CD4-positive, CD25-positive, alpha-beta regulatory T cell (primary cell): ENCODE results near the gene FXYD6. TPM values are rescaled to one million over a fixed set of nuclear protein-coding genes. Genes with fewer than 3 reads are reported as not detected.

Experiments
- ATAC-seq, 2 donors: fragments of 150-1000 bp; cut with Tn5 transposase; one replicate each; pipeline ENCODE4 v1.10.0; 2021; ENCODE audit warnings: low read depth in 2 of 2, moderate number of reproducible peaks in 2 of 2, moderate library complexity in 1 of 2
- DNase-seq, 3 donors: peaks; one replicate each; pipeline versions ENCODE4 v3.0.0 to v3.0.0-alpha.2; 2012 to 2022; ENCODE audit warnings: mixed read lengths in 1 of 3
- H3K27ac ChIP-seq: one replicate; pipeline ENCODE4 v1.7.0; 2013; ENCODE audit warnings: mild to moderate bottlenecking, low read length; ENCODE audit not compliant: insufficient read depth, poor library complexity, severe bottlenecking
- H3K27me3 ChIP-seq: one replicate; pipeline ENCODE4 v1.7.0; 2013; ENCODE audit warnings: low read length; ENCODE audit not compliant: control insufficient read depth, insufficient read depth
- H3K36me3 ChIP-seq: one replicate; pipeline ENCODE4 v1.7.0; 2013; ENCODE audit warnings: mild to moderate bottlenecking, low read length, moderate library complexity; ENCODE audit not compliant: control insufficient read depth, insufficient read depth
- H3K4me1 ChIP-seq: 2 replicates; pipeline ENCODE4 v1.7.0; 2013; ENCODE audit warnings: mild to moderate bottlenecking, low read length; ENCODE audit not compliant: insufficient read depth, control insufficient read depth, poor library complexity, severe bottlenecking
- H3K4me3 ChIP-seq: one replicate; pipeline ENCODE4 v1.7.0; 2013; ENCODE audit warnings: low read depth, mild to moderate bottlenecking, low read length, moderate library complexity
- H3K9me3 ChIP-seq, 2 experiments: 1 replicate in 1 of 2; 2 replicates in 1 of 2; pipeline ENCODE4 v1.7.0; 2013; ENCODE audit warnings: low read length in 2 of 2, mild to moderate bottlenecking in 1 of 2, moderate library complexity in 1 of 2; ENCODE audit not compliant: control insufficient read depth in 2 of 2
- H3K27ac Mint-ChIP-seq, 3 donors: one replicate each; pipeline ENCODE4 v1.8.0; 2020 to 2022; ENCODE audit warnings: mild to moderate bottlenecking in 3 of 3, mixed read lengths in 3 of 3, moderate library complexity in 2 of 3
- H3K27me3 Mint-ChIP-seq: one replicate; pipeline ENCODE4 v1.8.0; 2022; ENCODE audit warnings: mild to moderate bottlenecking, mixed read lengths
- H3K36me3 Mint-ChIP-seq: one replicate; pipeline ENCODE4 v1.8.0; 2020; ENCODE audit warnings: mixed read lengths
- H3K4me1 Mint-ChIP-seq, 4 donors: one replicate each; pipeline ENCODE4 v1.8.0; 2020 to 2022; ENCODE audit warnings: mixed read lengths in 4 of 4, mild to moderate bottlenecking in 1 of 4
- H3K4me3 Mint-ChIP-seq, 4 donors: one replicate each; pipeline ENCODE4 v1.8.0; 2020 to 2022; ENCODE audit warnings: mild to moderate bottlenecking in 4 of 4, mixed read lengths in 4 of 4, moderate library complexity in 3 of 4
- H3K9me3 Mint-ChIP-seq, 7 donors: one replicate each; pipeline ENCODE4 v1.8.0; 2020 to 2022; ENCODE audit warnings: mixed read lengths in 7 of 7, mild to moderate bottlenecking in 3 of 7, moderate library complexity in 2 of 7
- polyA plus RNA-seq, 4 donors: library from polyadenylated mRNA; unstranded; fragments of 300-500 nt; fragmentation: Illumina TruSeq; gene quantifications; one replicate each; pipeline ENCODE4 v1.2.3, GENCODE V29; 2021
- total RNA-seq: library from RNA; stranded (reverse); gene quantifications from one replicate; pipeline ENCODE4 v1.2.3, GENCODE V29; 2022

Gene FXYD6
- total and polyA plus RNA-seq, 5 donors from 2014 or later: not detected

DNA sequence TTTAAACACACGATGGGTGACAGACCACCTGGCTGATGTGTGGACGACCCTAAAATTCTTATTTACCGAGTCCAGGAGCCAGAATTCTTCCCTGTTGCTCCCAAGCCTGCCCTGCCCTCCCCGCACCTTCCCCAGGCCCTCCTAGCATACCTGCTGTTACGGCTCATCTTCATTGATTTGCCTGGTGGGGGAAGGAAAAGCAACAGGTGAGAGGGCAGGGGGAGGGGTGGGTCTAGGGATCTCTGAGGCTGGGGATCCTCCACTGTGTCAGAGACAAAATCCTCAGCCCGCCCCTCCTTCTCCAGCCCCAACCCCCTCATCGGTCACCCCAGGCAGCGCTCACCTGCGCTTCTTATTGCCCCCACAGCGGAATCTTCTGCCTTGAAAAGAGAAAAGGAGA, 55.9 kb downstream of the FXYD6 start:
- Mint-ChIP-seq H3K4me1 (peaks cover 11 to 66% (median 25%) of the 10 kb centered on the region in 4 donors), H3K36me3 (no peaks in the 10 kb centered on the region), H3K27ac (peak overlapping the region in 1 of 3 donors; percentile 54), H3K27me3 (no peaks in the 10 kb centered on the region), H3K9me3 (no peaks in the 10 kb centered on the region), H3K4me3 (no peak overlapping the region)
- H3K4me1 ChIP-seq: peaks cover 55% of the 10 kb centered on the region
- no peak for DNase-seq
- H3K27ac ChIP-seq: no peak overlapping the region
- no peak overlapping the region for H3K4me3 ChIP-seq
- H3K36me3 ChIP-seq: no peaks in the 10 kb centered on the region
- no peaks in the 10 kb centered on the region for H3K27me3 ChIP-seq
- ATAC-seq: no peak
- H3K9me3 ChIP-seq: no peaks in the 10 kb centered on the region

DNA sequence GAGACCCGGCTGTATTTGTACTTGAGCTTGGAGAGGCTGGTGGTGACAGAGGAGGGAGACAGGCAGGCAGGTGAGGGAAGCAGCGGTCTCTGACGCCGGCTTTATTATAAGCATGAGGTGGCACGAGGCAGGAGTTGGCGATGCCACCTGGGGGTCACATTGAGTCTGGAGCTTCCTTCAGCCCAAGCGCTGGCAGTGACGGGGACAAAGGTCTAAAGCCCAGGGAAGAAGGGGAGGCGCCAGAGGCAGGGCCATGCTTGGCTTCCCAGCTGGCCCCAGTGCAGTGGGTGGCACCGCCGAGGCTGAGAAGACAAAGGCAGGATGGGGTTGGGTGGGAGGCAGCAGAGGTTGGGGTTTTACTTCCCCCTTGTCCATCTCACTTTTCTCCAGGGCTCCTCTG, 56.4 kb downstream of the FXYD6 start:
- Mint-ChIP-seq H3K27me3 (no peaks in the 10 kb centered on the region), H3K4me1 (peaks cover 11 to 66% (median 28%) of the 10 kb centered on the region in 4 donors), H3K9me3 (no peaks in the 10 kb centered on the region), H3K36me3 (no peaks in the 10 kb centered on the region), H3K4me3 (no peak overlapping the region), H3K27ac (no peak overlapping the region)
- no peaks in the 10 kb centered on the region for H3K9me3 ChIP-seq
- ATAC-seq (no peak), DNase-seq (no peak)
- H3K27me3 ChIP-seq: no peaks in the 10 kb centered on the region
- peaks cover 60% of the 10 kb centered on the region for H3K4me1 ChIP-seq
- no peaks in the 10 kb centered on the region for H3K36me3 ChIP-seq
- H3K27ac ChIP-seq: no peak overlapping the region
- H3K4me3 ChIP-seq: no peak overlapping the region

DNA sequence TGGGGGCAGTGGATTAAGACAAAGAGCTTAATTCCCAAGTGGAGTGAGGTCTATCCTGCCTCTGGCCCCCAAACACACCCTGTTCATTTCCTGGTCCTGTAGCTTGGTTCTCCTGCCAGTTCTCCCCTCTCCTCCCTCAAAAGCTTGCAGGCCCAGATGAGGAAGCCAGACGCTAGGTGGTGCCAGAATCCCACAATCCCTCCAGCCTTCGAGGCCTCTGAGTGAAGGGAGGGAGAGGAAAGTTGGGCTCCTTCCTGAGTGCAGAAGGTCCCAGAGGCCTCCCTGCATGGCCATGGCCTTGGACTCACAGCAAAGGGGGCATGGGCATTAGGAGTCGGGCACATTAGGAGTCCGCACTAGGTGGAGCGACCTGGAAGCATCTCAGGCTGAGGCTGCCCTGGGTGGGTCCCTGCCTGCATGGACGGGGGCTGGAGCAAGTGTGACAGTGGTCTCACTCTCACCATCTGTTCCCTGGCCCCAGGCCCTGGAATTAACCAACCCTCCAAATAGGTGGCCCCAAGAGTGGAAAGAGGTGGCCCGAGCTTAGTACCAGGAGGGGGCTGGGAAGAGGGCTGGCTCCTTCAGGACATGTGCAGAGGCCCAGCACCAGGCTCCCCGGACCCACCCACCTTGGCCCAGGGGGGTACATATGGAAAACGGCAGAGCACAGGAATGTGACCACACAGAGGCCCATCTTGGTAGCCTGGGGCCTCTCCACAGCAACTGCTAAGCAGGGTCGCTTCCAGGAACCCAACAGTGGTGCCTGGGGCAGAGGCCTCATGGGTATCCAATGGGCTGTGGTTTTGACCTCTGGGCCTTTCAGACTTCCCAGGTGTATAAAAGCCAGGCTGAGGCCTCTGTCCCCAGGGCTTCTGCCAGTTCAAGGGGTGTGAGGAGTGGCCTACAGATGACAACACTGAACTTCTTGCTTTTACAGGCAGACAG, 57.1 kb downstream of the FXYD6 start:
- Histone ChIP-seq H3K4me3 (no peak overlapping the region), H3K27me3 (no peaks in the 10 kb centered on the region), H3K4me1 (peaks cover 66% of the 10 kb centered on the region), H3K27ac (no peak overlapping the region), H3K36me3 (no peaks in the 10 kb centered on the region), H3K9me3 (no peaks in the 10 kb centered on the region)
- Mint-ChIP-seq H3K36me3 (no peaks in the 10 kb centered on the region), H3K27me3 (no peaks in the 10 kb centered on the region), H3K9me3 (no peaks in the 10 kb centered on the region), H3K4me1 (peaks cover 11 to 66% (median 32%) of the 10 kb centered on the region in 4 donors), H3K27ac (no peak overlapping the region), H3K4me3 (no peak overlapping the region)
- DNase-seq (no peak), ATAC-seq (no peak)

DNA sequence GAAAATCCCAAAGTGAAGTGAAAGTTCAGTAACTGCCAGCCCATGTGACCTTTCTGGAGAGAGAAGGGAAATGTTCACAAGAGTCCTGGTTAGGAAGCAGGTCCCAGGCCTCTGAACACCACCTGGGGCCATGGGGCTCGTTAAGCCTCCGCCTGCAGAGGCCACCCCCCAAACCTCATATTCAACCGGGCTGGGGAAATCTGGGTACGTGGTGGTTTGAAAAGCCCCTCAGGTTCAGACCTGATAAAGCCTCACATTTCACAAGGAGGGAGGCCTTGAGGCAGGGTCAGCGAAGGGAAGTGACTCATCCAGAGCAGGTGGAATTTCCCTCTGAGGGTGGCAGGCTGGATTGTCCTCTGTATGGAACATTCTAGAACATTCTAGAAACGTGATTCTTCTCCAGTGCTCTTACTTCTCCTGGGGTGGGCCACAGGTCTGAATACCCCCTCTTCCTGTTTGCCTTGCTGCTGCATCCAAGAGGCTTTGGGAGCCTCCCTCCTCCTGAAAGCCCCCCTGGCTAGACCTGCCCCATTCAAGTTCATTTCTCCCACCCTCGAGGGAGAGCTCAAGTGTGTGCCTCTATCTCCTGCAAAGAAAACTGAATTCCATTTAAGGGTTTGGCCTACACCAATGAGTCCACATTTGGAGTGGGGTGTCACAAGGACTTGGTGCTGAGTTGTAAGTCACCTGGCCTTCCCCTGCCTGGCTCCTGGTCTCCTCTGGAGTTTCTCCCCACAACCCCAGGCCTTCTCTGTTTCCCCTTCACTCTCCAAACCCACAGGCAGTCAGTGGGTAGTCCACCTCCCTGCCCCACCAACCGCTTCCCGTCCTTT, 58.2 kb downstream of the FXYD6 start:
- DNase-seq (peak in 2 of 3 donors; percentile 22 to 39), ATAC-seq (peak; percentile 6 to 22)
- Mint-ChIP-seq H3K27ac (peak overlapping the region; percentile 7 to 98 (median 95)), H3K4me3 (peak overlapping the region in 2 of 4 donors; percentile 53 to 60), H3K27me3 (no peaks in the 10 kb centered on the region), H3K9me3 (no peaks in the 10 kb centered on the region), H3K36me3 (no peaks in the 10 kb centered on the region), H3K4me1 (peaks cover 9 to 61% (median 32%) of the 10 kb centered on the region in 4 donors)
- Histone ChIP-seq H3K4me1 (peaks cover 57% of the 10 kb centered on the region), H3K36me3 (no peaks in the 10 kb centered on the region), H3K9me3 (no peaks in the 10 kb centered on the region), H3K27ac (peak overlapping the region; percentile 55), H3K27me3 (no peaks in the 10 kb centered on the region), H3K4me3 (no peak overlapping the region)

DNA sequence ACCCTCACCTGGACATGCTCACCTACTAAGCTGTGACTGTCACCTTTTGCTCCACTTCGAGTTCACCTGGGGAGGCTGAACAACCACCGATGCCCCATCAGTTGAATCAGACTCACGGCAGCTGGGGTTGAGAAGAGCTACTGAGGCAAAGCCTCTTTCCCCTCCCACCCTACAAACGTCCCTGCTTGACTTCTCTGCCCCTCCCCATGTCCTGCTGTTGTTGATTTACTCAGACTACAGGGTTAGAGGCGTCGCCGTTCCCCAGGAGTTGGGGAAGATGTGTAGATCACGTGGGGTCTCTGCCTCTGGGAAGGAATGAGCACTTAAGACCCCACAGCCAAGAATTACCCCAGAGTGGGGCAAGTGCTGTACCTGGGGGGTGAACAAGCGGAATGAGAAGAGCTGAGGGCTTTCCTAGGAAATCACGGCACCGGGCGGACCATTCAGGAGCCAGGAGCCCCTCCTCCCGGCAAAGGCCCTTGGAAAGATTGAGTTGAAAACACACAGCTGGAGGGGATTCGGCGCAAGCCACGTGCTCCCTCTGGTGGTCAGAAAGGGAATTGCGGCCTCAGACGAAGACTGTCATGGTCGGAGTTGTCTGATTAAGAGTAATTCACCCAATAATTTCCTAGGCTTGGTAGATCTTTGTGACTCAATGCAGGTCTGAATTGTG, 59.0 kb downstream of the FXYD6 start:
- Mint-ChIP-seq H3K4me1 (peaks cover 5 to 56% (median 27%) of the 10 kb centered on the region in 4 donors), H3K27ac (peak overlapping the region; percentile 73 to 98 (median 95)), H3K36me3 (no peaks in the 10 kb centered on the region), H3K4me3 (peak overlapping the region; percentile 51 to 88 (median 56)), H3K27me3 (no peaks in the 10 kb centered on the region), H3K9me3 (no peaks in the 10 kb centered on the region)
- no peaks in the 10 kb centered on the region for H3K36me3 ChIP-seq
- H3K27me3 ChIP-seq: no peaks in the 10 kb centered on the region
- peak; percentile 69 to 82 (median 82) for DNase-seq
- ATAC-seq: peak; percentile 43 to 48
- H3K27ac ChIP-seq: peak overlapping the region; percentile 55
- H3K4me1 ChIP-seq: peaks cover 50% of the 10 kb centered on the region
- no peaks in the 10 kb centered on the region for H3K9me3 ChIP-seq
- peak overlapping the region; percentile 41 for H3K4me3 ChIP-seq

DNA sequence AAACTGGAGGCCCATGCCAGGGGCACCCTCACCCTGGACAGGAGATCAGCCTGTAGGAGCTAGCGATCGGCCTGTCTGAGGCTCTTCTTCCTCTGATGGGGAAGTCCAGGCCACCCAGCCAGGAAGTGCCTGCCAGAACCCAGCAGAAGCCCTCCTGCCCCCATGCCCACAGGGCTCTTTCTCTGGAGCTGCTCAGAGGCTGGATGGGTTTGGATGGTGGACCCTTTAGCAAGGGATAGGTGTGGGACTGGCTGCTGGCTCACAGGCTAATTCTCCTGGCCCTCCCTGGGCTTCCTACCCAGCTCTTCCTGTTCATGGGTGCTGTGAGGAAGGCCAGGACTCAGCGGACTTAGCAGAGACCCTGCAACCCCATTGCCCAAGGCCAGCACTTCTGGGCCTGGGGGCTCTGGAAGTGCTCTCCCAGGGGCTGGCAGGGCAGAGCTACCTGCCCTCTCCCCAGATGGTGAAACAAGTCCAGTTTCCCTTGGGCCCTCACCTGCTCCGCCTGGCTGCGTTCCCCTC, 59.6 kb downstream of the FXYD6 start:
- H3K36me3 Mint-ChIP-seq: no peaks in the 10 kb centered on the region
- H3K4me3 ChIP-seq: peak overlapping the region; percentile 41
- no peaks in the 10 kb centered on the region for H3K27me3 ChIP-seq
- H3K9me3 ChIP-seq: no peaks in the 10 kb centered on the region
- H3K27ac Mint-ChIP-seq: peak overlapping the region; percentile 73 to 98 (median 95)
- peaks cover 44% of the 10 kb centered on the region for H3K4me1 ChIP-seq
- no peaks in the 10 kb centered on the region for H3K9me3 Mint-ChIP-seq
- no peaks in the 10 kb centered on the region for H3K36me3 ChIP-seq
- ATAC-seq: no peak
- peaks cover 5 to 51% (median 27%) of the 10 kb centered on the region in 4 donors for H3K4me1 Mint-ChIP-seq
- no peak for DNase-seq
- H3K27ac ChIP-seq: peak overlapping the region; percentile 33
- peak overlapping the region in 2 of 4 donors; percentile 53 to 60 for H3K4me3 Mint-ChIP-seq
- H3K27me3 Mint-ChIP-seq: no peaks in the 10 kb centered on the region

DNA sequence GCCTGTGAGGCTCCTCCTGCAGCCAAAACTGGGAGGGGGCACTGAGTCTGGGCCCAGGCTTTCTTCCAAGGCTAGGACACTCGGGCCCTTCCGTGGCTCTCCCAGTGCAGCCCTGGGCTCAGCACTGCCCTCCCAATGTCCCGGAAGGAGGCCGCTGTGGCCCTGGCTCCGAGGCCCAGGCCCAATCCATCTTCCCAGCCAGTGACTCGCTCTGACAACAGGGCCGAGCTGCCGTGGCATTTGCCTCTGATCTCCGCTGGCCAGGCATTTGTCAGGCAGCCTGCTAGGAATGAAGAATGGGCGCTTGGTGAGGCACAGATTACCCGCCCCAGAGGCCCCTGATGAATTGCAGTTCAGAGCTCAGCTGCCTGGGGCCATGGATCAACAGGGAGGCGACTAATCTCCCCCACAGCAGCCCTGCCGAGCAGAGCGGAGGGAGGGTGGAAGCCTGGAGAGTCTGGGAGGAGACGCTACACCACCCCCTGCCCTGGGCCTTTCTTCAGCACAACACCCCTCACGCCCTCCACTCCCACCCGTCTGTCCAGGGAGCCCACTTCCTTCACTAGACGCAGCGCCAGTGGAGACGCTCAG, 60.2 kb downstream of the FXYD6 start:
- H3K4me1 ChIP-seq: peaks cover 44% of the 10 kb centered on the region
- DNase-seq: no peak
- H3K4me3 Mint-ChIP-seq: peak overlapping the region in 2 of 4 donors; percentile 15 to 65
- peak overlapping the region; percentile 72 for H3K27ac ChIP-seq
- peak overlapping the region; percentile 32 for H3K4me3 ChIP-seq
- no peaks in the 10 kb centered on the region for H3K36me3 Mint-ChIP-seq
- no peak for ATAC-seq
- H3K27me3 Mint-ChIP-seq: no peaks in the 10 kb centered on the region
- no peaks in the 10 kb centered on the region for H3K27me3 ChIP-seq
- no peaks in the 10 kb centered on the region for H3K36me3 ChIP-seq
- H3K9me3 Mint-ChIP-seq: no peaks in the 10 kb centered on the region
- H3K27ac Mint-ChIP-seq: peak overlapping the region; percentile 44 to 95 (median 90)
- H3K9me3 ChIP-seq: no peaks in the 10 kb centered on the region
- H3K4me1 Mint-ChIP-seq: peaks cover 5 to 48% (median 27%) of the 10 kb centered on the region in 4 donors
